ENCODE data around the gene FCHSD2. TPM values are rescaled to one million over a fixed set of nuclear protein-coding genes. Genes with fewer than 3 reads are reported as not detected.

FCHSD2 gene
- total and polyA plus RNA-seq, 4 donors, result 7.6 to 18.7 (median 9.9) TPM

- Histone ChIP-seq H3K36me3 (ENCODE audit: control insufficient read depth in 4 of 4, insufficient read depth in 3 of 4, low read depth in 1 of 4, low read length in 3 of 4) (peaks cover 0 to 4% (median 2%) of the 10 kb centered on the region in 4 donors), H3K9ac (ENCODE audit: low read depth in 1 of 2, low read length in 2 of 2) (no peak overlapping the region), H3K27me3 (ENCODE audit: control insufficient read depth in 4 of 4, insufficient read depth in 4 of 4, low read length in 3 of 4) (no peaks in the 10 kb centered on the region), H3K27ac (ENCODE audit: low read depth in 1 of 2, low read length in 2 of 2) (no peak overlapping the region), H3K4me1 (ENCODE audit: control insufficient read depth in 4 of 4, insufficient read depth in 4 of 4, low read length in 3 of 4) (peaks cover 0 to 3% (median 0%) of the 10 kb centered on the region in 4 donors), H3K4me3 (ENCODE audit: low read depth in 1 of 3, low read length in 3 of 3) (no peak overlapping the region), H3K9me3 (ENCODE audit: control insufficient read depth in 4 of 4, low read length in 3 of 4) (no peaks in the 10 kb centered on the region)
- TF ChIP-seq NR2F2 (IDR thresholded peaks at IDR 0.05), result no peak
- no peak for TF ChIP-seq FOXA2 (IDR thresholded peaks at IDR 0.05)
- no peak for TF ChIP-seq MAX (IDR thresholded peaks at IDR 0.05)
- TF ChIP-seq, protein P1, sequence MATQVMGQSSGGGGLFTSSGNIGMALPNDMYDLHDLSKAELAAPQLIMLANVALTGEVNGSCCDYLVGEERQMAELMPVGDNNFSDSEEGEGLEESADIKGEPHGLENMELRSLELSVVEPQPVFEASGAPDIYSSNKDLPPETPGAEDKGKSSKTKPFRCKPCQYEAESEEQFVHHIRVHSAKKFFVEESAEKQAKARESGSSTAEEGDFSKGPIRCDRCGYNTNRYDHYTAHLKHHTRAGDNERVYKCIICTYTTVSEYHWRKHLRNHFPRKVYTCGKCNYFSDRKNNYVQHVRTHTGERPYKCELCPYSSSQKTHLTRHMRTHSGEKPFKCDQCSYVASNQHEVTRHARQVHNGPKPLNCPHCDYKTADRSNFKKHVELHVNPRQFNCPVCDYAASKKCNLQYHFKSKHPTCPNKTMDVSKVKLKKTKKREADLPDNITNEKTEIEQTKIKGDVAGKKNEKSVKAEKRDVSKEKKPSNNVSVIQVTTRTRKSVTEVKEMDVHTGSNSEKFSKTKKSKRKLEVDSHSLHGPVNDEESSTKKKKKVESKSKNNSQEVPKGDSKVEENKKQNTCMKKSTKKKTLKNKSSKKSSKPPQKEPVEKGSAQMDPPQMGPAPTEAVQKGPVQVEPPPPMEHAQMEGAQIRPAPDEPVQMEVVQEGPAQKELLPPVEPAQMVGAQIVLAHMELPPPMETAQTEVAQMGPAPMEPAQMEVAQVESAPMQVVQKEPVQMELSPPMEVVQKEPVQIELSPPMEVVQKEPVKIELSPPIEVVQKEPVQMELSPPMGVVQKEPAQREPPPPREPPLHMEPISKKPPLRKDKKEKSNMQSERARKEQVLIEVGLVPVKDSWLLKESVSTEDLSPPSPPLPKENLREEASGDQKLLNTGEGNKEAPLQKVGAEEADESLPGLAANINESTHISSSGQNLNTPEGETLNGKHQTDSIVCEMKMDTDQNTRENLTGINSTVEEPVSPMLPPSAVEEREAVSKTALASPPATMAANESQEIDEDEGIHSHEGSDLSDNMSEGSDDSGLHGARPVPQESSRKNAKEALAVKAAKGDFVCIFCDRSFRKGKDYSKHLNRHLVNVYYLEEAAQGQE (IDR thresholded peaks at IDR 0.05), result no peak
- TF ChIP-seq HNF4A (conservative IDR thresholded peaks at IDR 0.05), result no peak
- DNase-seq (ENCODE audit: low spot score), result no peak
- 84% methylated on average over 1 of the region's 1 CpG for WGBS
Measured at GRCh38 chr11:72896431-72896830, 245.7 kb downstream of the FCHSD2 start.

GRCh38 chr11:72890881-72891280 is 251.2 kb downstream of the FCHSD2 start:
- TF ChIP-seq, protein P1 (IDR thresholded peaks at IDR 0.05), result no peak
- no peak for TF ChIP-seq EGR1 (IDR thresholded peaks at IDR 0.05; ENCODE audit: low read depth in 2 of 2)
- TF ChIP-seq YY1 (IDR thresholded peaks at IDR 0.05), result no peak
- TF ChIP-seq, protein P2, sequence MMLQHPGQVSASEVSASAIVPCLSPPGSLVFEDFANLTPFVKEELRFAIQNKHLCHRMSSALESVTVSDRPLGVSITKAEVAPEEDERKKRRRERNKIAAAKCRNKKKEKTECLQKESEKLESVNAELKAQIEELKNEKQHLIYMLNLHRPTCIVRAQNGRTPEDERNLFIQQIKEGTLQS (IDR thresholded peaks at IDR 0.05), result no peak
- TF ChIP-seq HNF4G (IDR thresholded peaks at IDR 0.05), result no peak
- no peak for TF ChIP-seq FOXA2 (IDR thresholded peaks at IDR 0.05)
- TF ChIP-seq SP1 (IDR thresholded peaks at IDR 0.05), result no peak
- TF ChIP-seq TAF1 (conservative IDR thresholded peaks at IDR 0.05), result no peak
- no peak for TF ChIP-seq ZBTB33 (IDR thresholded peaks at IDR 0.05)
- no peak for TF ChIP-seq RXRA (IDR thresholded peaks at IDR 0.05)
- no peak for TF ChIP-seq RAD21 (IDR thresholded peaks at IDR 0.05)
- TF ChIP-seq GABPA (IDR thresholded peaks at IDR 0.05 in 1 of 2, conservative IDR thresholded peaks at IDR 0.05 in 1 of 2), result no peak
- no peak for TF ChIP-seq CTCF (IDR thresholded peaks at IDR 0.05; ENCODE audit: low read depth, low read length, missing input control)
- no peak for TF ChIP-seq MAX (IDR thresholded peaks at IDR 0.05)
- TF ChIP-seq JUND (IDR thresholded peaks at IDR 0.05), result no peak
- no peak for TF ChIP-seq FOXA1 (IDR thresholded peaks at IDR 0.05)
- TF ChIP-seq NR2F2 (IDR thresholded peaks at IDR 0.05), result no peak
- TF ChIP-seq HNF4A (conservative IDR thresholded peaks at IDR 0.05), result no peak
- 96% methylated on average over 2 of the region's 2 CpGs for WGBS

More at GRCh38 chr11:72890881-72891280, 251.2 kb downstream of the FCHSD2 start:
- no peak for DNase-seq (ENCODE audit: low spot score)
- H3K27me3 ChIP-seq (ENCODE audit: control insufficient read depth in 4 of 4, insufficient read depth in 4 of 4, low read length in 3 of 4), result no peaks in the 10 kb centered on the region
- H3K36me3 ChIP-seq (ENCODE audit: control insufficient read depth in 4 of 4, insufficient read depth in 3 of 4, low read depth in 1 of 4, low read length in 3 of 4), result peaks cover 1 to 24% (median 22%) of the 10 kb centered on the region in 4 donors
- H3K9me3 ChIP-seq (ENCODE audit: control insufficient read depth in 4 of 4, low read length in 3 of 4), result no peaks in the 10 kb centered on the region
- no peak overlapping the region for H3K4me3 ChIP-seq (ENCODE audit: low read depth in 1 of 3, low read length in 3 of 3)
- H3K27ac ChIP-seq (ENCODE audit: low read depth in 1 of 2, low read length in 2 of 2), result no peak overlapping the region
- H3K4me1 ChIP-seq (ENCODE audit: control insufficient read depth in 4 of 4, insufficient read depth in 4 of 4, low read length in 3 of 4), result no peaks in the 10 kb centered on the region
- H3K9ac ChIP-seq (ENCODE audit: low read depth in 1 of 2, low read length in 2 of 2), result no peak overlapping the region

Data from liver (tissue), 9 donors.